K562 (cell line): ENCODE data around the gene GNAZ. TPM values are rescaled to one million over a fixed set of nuclear protein-coding genes. Genes with fewer than 3 reads are reported as not detected.

ENCODE experiments used
- ASH1L ChIP-seq: fragments of 450-650 bp; IDR thresholded peaks from 2 replicates; pipeline ENCODE4 v1.6.1; 2018; ENCODE audit warnings: borderline replicate concordance, mild to moderate bottlenecking, low read depth; ENCODE audit not compliant: partially characterized antibody
- EWSR1 ChIP-seq: fragments of 450-650 bp; IDR thresholded peaks from 2 replicates; pipeline ENCODE4 v1.6.1; 2018; ENCODE audit warnings: borderline replicate concordance, mild to moderate bottlenecking, low read depth, moderate library complexity; ENCODE audit not compliant: partially characterized antibody
- GATAD2A ChIP-seq: fragments of 450-650 bp; IDR thresholded peaks from 2 replicates; pipeline ENCODE4 v1.6.1; 2017
- HMG20A ChIP-seq: fragments of 450-650 bp; formaldehyde crosslinking; conservative IDR thresholded peaks from 2 replicates; pipeline ENCODE4 v1.4.0; 2020; ENCODE audit warnings: mild to moderate bottlenecking, mixed read lengths
- KDM4B ChIP-seq, 2 experiments: fragments of 450-650 bp in 1 of 2; sonication (generic) in 1 of 2; IDR thresholded peaks; 2 replicates each; pipeline ENCODE4 v1.6.1; 2016 to 2017; ENCODE audit warnings: borderline replicate concordance in 2 of 2, antibody characterized with exemption in 1 of 2, low read depth in 1 of 2, mild to moderate bottlenecking in 1 of 2
- MAZ ChIP-seq, 2 experiments: fragments of 450-650 bp in 1 of 2; sonication (generic) in 1 of 2; formaldehyde crosslinking; IDR thresholded peaks in 1 of 2; conservative IDR thresholded peaks in 1 of 2; 2 replicates each; pipeline versions ENCODE4 v1.4.0 to v1.5.0; 2020; ENCODE audit warnings: mild to moderate bottlenecking in 1 of 2, missing genetic modification reagents in 1 of 2
- MCM3 ChIP-seq: fragments of 450-650 bp; IDR thresholded peaks from 2 replicates; pipeline ENCODE4 v1.6.1; 2016
- NCOA1 ChIP-seq: fragments of 450-650 bp; IDR thresholded peaks from 2 replicates; pipeline ENCODE4 v1.6.1; 2016; ENCODE audit warnings: low read depth
- PCBP2 ChIP-seq: fragments of 200-400 bp; formaldehyde crosslinking; IDR thresholded peaks from 2 replicates; pipeline ENCODE4 v1.6.1; 2018; ENCODE audit warnings: low read length, low read depth, mild to moderate bottlenecking, moderate library complexity; ENCODE audit not compliant: poor library complexity, severe bottlenecking
- PHB ChIP-seq: fragments of 250-450 bp; sonication (Bioruptor Pico); IDR thresholded peaks from 2 replicates; pipeline ENCODE4 v1.5.0; 2021
- RUNX1 ChIP-seq: sonication (generic); IDR thresholded peaks from 2 replicates; pipeline ENCODE4 v1.6.1; 2016; ENCODE audit warnings: antibody characterized with exemption, low read depth
- SETDB1 ChIP-seq: IDR thresholded peaks from one replicate; pipeline ENCODE4 v1.6.1; 2012; ENCODE audit warnings: low read length, control low read depth, inconsistent platforms
- SREBF1 ChIP-seq: fragments of 150-350 bp; IDR thresholded peaks from 2 replicates; pipeline ENCODE4 v1.6.1; 2014; ENCODE audit warnings: antibody characterized with exemption, low read depth, low read length, borderline replicate concordance
- ZKSCAN1 ChIP-seq: fragments of 150-350 bp; IDR thresholded peaks from 2 replicates; pipeline ENCODE4 v1.6.1; 2016; ENCODE audit warnings: low read depth, low read length
- ZNF184 ChIP-seq: sonication (generic); formaldehyde crosslinking; IDR thresholded peaks from 2 replicates; pipeline ENCODE4 v1.5.0; 2020; ENCODE audit warnings: missing genetic modification reagents
- ZNF24 ChIP-seq: fragments of 450-650 bp; IDR thresholded peaks from 2 replicates; pipeline ENCODE4 v1.6.1; 2016
- polyA plus RNA-seq, 8 experiments: library from polyadenylated mRNA; depleted of rRNA in 4 of 8; stranded (reverse) in 5 of 8; unstranded in 3 of 8; fragments of >200 nt; fragmentation: Nextera tagmentation in 2 of 8; fragmentation: Illumina TruSeq in 1 of 8; extraction: Ambion mirVana in 2 of 8; extraction: Trizol in 1 of 8; gene quantifications; 2 replicates each; pipeline versions ENCODE4 v1.2.1 to v1.2.3, GENCODE V29; 2011 to 2014; ENCODE audit warnings: inconsistent platforms in 1 of 8, missing spikeins in 1 of 8
- total RNA-seq, 7 experiments: library from RNA; depleted of rRNA in 6 of 7; stranded (reverse); fragments of >200 nt in 6 of 7; fragmentation: Illumina TruSeq in 2 of 7; extraction: Trizol in 2 of 7; gene quantifications; 2 replicates each; pipeline versions ENCODE4 v1.2.1 to v1.2.3, GENCODE V29; 2011 to 2021; ENCODE audit warnings: low replicate concordance in 1 of 7
- TF ChIP-seq, protein P1 (sequence below): fragments of 200-800 bp; sonication (Bioruptor generic); IDR thresholded peaks from 2 replicates; pipeline ENCODE4 v1.6.1; 2017; ENCODE audit warnings: missing genetic modification characterization, missing compliant biosample characterization

The GNAZ gene
- total and polyA plus RNA-seq, 9 of the 15 experiments (the other 6 are each of a cell fraction or from before 2014, with no cell fraction given), result 0.04 to 0.22 (median 0.13) TPM; not detected in 3

DNA sequence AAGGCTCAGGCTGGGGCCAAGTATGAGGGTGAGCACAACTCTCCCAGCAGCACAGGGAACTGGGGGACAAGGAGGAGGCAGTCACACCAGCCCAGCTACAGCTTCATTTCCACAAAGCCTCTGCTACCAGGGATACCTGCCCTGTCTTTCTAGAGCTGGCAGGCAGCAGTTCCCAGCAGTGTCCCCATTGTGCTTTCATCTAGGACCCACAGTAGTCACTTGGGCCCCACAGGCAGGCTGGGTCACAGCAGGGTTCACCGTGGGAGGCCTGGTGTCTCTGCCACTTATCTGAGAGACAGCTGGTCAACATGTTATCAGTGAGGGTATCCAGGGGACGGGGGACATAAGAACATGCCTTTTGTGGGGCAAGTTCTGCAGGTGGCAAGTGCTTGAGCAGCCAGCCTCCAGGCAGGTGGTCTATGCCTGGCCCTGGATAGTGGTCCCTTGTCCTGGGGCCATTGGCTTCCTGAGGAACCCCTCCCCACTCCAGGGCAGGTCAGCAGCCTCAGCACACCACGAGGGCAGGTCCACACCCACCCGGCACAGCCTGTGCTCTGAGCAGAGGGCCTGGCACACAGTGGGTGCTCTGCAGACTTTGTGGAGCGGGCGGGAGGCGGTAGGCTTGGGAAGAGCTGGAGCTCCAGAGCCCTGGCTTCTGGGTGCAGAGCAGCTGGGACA, 29.9 kb downstream of the GNAZ start (continued):
- no peak for TF ChIP-seq SETDB1
- TF ChIP-seq GATAD2A, result no peak
- TF ChIP-seq MAZ (CRISPR knock-in tag; conservative IDR thresholded peaks at IDR 0.05 in 1 of 2, IDR thresholded peaks at IDR 0.05 in 1 of 2), result no peak
- 0 out of 2 replicates have a peak, but pooled peaks have one; percentile 69 for TF ChIP-seq ZNF184 (CRISPR knock-in tag)
- TF ChIP-seq ZNF24, result no peak
- TF ChIP-seq, protein P1, sequence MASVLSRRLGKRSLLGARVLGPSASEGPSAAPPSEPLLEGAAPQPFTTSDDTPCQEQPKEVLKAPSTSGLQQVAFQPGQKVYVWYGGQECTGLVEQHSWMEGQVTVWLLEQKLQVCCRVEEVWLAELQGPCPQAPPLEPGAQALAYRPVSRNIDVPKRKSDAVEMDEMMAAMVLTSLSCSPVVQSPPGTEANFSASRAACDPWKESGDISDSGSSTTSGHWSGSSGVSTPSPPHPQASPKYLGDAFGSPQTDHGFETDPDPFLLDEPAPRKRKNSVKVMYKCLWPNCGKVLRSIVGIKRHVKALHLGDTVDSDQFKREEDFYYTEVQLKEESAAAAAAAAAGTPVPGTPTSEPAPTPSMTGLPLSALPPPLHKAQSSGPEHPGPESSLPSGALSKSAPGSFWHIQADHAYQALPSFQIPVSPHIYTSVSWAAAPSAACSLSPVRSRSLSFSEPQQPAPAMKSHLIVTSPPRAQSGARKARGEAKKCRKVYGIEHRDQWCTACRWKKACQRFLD (CRISPR knock-in tag), result no peak
- no peak for TF ChIP-seq HMG20A (CRISPR knock-in tag)
- TF ChIP-seq SREBF1, result 0 out of 2 replicates have a peak, but pooled peaks have one; percentile 42
- no peak for TF ChIP-seq EWSR1
- TF ChIP-seq ASH1L, result no peak
- no peak for TF ChIP-seq NCOA1
- TF ChIP-seq KDM4B (IDR thresholded peaks at IDR 0.05; ENCODE audit: borderline replicate concordance in 2 of 2, low read depth in 1 of 2), result no peak
- TF ChIP-seq MCM3, result peak; percentile 49; the same call in 1 of the 2 replicates
- TF ChIP-seq PHB (CRISPR knock-in tag), result no peak
- 0 out of 2 replicates have a peak, but pooled peaks have one; percentile 6 for TF ChIP-seq RUNX1
- peak; percentile 79 for TF ChIP-seq ZKSCAN1
- no peak for TF ChIP-seq PCBP2
